Body of pancreas (tissue), 4 donors: ENCODE measurements around the gene CBL. TPM values are rescaled to one million over a fixed set of nuclear protein-coding genes. Genes with fewer than 3 reads are reported as not detected.

Source experiments
- ATAC-seq: fragments of 150-250 bp; one replicate; pipeline ENCODE4 v1.9.1; 2016
- DNase-seq, 4 donors: peaks; one replicate each; pipeline ENCODE4 v3.0.0-alpha.2; 2019
- H3K27ac ChIP-seq, 4 donors: fragments of 200-600 bp; sonication (generic); 1 replicate in 3 of 4; 2 replicates in 1 of 4; pipeline versions ENCODE4 v1.5.1 to v1.6.1; 2016 to 2019; ENCODE audit warnings: mild to moderate bottlenecking in 1 of 4, mixed read lengths in 1 of 4, moderate library complexity in 1 of 4
- H3K27me3 ChIP-seq, 2 donors: fragments of 200-600 bp; sonication (generic); one replicate each; pipeline ENCODE4 v1.6.0; 2016; ENCODE audit warnings: mild to moderate bottlenecking in 1 of 2
- H3K36me3 ChIP-seq, 2 donors: fragments of 200-600 bp; sonication (generic); replicated peaks in 1 of 2; 2 replicates each; pipeline ENCODE4 v1.5.1; 2016; ENCODE audit warnings: low read depth in 2 of 2; ENCODE audit not compliant: insufficient read depth in 1 of 2
- H3K4me1 ChIP-seq: fragments of 200-600 bp; sonication (generic); one replicate; pipeline ENCODE4 v1.6.0; 2016
- H3K4me3 ChIP-seq, 2 donors: fragments of 200-600 bp; sonication (generic); 1 replicate in 1 of 2; 2 replicates in 1 of 2; pipeline ENCODE4 v1.5.1; 2016 to 2019
- H3K9me3 ChIP-seq, 3 donors: fragments of 200-600 bp; sonication (generic); 1 replicate in 2 of 3; 2 replicates in 1 of 3; pipeline ENCODE4 v1.5.1; 2016
- POLR2A ChIP-seq, 3 donors: fragments of 450-650 bp; IDR thresholded peaks; one replicate each; pipeline ENCODE4 v1.6.1; 2016; ENCODE audit warnings: antibody characterized with exemption in 3 of 3, mild to moderate bottlenecking in 2 of 3
- WGBS, 2 donors: methylation state at CpG; one replicate each; pipeline ENCODE4 v1.1.5; 2017; 5-methylcytosine and 5-hydroxymethylcytosine counted together
- intact Hi-C: fragments of 100-400 bp; cut with DNase I; formaldehyde crosslinking; loops from one replicate; pipeline ENCODE4 v1.15.1; 2023
- total RNA-seq, 2 donors: library from RNA; depleted of rRNA; stranded (reverse); fragments of >200 nt; gene quantifications; one replicate each; pipeline ENCODE4 v1.1.0, GENCODE V29; 2016
- TF ChIP-seq, protein P1 (sequence below), 7 experiments: fragments of 450-650 bp in 4 of 7; fragments of 200-600 bp in 3 of 7; sonication (generic) in 3 of 7; IDR thresholded peaks; one replicate each; pipeline ENCODE4 v1.5.1; 2016 to 2019; ENCODE audit warnings: antibody characterized with exemption in 7 of 7

Gene CBL
- total RNA-seq, 2 donors from 2014 or later, result 3.0 to 6.5 TPM

DNA sequence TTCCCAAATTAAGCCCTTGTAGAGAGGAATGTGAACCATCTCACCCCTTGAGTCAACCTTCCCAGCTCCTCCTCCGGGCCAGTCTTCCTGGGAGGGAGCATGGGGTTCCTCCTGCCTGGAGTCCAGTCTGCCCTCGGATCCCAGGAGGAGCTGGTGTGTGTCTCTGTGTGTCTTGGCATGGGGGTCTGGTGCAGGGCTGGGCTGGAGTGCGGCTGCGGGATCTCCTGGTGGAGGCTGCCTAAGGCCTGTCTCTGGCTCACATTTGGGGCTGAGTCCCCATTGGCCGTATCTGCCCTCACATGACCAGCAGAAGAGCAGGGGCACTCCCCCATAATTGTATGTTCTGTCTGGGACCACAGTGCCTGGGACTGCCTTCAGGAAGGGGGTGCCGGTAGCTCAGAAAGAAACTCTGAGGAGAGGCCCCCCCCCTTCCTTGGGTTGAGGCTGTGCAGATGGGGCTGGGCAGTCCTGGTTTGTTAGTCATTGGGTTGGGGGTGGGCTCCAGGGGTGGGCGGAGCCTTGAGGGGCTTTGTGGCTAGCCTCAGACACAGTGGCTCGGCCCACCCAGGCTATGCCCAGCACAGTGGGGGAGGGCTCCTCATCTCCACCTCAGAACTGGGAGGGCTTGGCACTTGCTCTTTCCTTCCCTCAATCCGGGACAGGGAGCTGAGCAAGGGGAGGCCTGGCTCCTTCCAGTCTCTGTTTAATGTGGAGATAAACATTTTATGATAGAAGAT is 131.6 kb downstream of the CBL start:
- DNase-seq (no peak), ATAC-seq (no peak)
- 52 to 66% methylated on average over 3 to 9 of the region's 9 CpGs for WGBS, 2 donors
- Histone ChIP-seq H3K9me3 (no peaks in the 10 kb centered on the region), H3K4me3 (no peak overlapping the region), H3K4me1 (peaks cover 56% of the 10 kb centered on the region), H3K36me3 (no peaks in the 10 kb centered on the region), H3K27ac (no peak overlapping the region), H3K27me3 (no peaks in the 10 kb centered on the region)
- TF ChIP-seq POLR2A (IDR thresholded peaks at IDR 0.05), result no peak
- TF ChIP-seq, protein P1, sequence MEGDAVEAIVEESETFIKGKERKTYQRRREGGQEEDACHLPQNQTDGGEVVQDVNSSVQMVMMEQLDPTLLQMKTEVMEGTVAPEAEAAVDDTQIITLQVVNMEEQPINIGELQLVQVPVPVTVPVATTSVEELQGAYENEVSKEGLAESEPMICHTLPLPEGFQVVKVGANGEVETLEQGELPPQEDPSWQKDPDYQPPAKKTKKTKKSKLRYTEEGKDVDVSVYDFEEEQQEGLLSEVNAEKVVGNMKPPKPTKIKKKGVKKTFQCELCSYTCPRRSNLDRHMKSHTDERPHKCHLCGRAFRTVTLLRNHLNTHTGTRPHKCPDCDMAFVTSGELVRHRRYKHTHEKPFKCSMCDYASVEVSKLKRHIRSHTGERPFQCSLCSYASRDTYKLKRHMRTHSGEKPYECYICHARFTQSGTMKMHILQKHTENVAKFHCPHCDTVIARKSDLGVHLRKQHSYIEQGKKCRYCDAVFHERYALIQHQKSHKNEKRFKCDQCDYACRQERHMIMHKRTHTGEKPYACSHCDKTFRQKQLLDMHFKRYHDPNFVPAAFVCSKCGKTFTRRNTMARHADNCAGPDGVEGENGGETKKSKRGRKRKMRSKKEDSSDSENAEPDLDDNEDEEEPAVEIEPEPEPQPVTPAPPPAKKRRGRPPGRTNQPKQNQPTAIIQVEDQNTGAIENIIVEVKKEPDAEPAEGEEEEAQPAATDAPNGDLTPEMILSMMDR (IDR thresholded peaks at IDR 0.05), result no peak
- intact Hi-C loops, result loop anchor here (5.0 kb wide), 1 partner anchor 40 kb away; no protein-coding TSS in a partner anchor

DNA sequence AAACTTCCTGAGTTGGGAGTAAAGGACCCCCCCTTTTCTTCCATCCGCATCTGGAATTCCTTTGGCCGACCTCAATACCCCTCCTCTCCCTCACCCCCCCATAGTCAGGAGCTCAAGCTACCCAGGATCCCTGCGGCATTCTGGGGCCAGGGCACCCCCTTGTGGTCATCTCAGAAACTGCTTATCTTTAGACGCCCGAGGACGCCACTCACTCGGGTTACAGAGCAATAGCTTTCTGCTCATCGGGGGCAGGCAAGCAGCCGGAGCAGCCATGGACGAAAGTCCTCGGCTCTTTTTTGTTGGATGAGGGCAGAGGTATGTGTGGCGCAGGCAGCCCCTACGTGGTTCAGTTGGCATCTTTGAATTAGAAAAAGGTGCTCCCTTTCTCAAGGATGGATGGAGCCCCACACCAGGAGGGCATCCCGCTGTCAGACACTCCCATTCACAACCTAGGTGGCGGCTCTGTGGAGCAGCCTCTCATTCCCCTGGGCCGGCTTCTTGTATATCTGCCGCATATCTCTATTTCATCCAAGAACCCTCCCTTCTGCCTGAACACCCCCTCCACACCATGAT is 132.3 kb downstream of the CBL start:
- intact Hi-C loops, result loop anchor here (5.0 kb wide), 1 partner anchor 39 kb away; no protein-coding TSS in a partner anchor
- DNase-seq, result peak; percentile 68 to 75 (median 72)
- peak; percentile 23 for ATAC-seq
- WGBS, 2 donors, result 16 to 20% methylated on average over 17 of the region's 17 CpGs
- Histone ChIP-seq H3K27me3 (no peaks in the 10 kb centered on the region), H3K9me3 (no peaks in the 10 kb centered on the region), H3K27ac (peak overlapping the region in 1 of 4 donors; percentile 18), H3K36me3 (no peaks in the 10 kb centered on the region), H3K4me3 (no peak overlapping the region), H3K4me1 (peaks cover 56% of the 10 kb centered on the region)
- TF ChIP-seq, protein P1 (IDR thresholded peaks at IDR 0.05), result peak; percentile 55 to 82 (median 74)
- no peak for TF ChIP-seq POLR2A (IDR thresholded peaks at IDR 0.05)

DNA sequence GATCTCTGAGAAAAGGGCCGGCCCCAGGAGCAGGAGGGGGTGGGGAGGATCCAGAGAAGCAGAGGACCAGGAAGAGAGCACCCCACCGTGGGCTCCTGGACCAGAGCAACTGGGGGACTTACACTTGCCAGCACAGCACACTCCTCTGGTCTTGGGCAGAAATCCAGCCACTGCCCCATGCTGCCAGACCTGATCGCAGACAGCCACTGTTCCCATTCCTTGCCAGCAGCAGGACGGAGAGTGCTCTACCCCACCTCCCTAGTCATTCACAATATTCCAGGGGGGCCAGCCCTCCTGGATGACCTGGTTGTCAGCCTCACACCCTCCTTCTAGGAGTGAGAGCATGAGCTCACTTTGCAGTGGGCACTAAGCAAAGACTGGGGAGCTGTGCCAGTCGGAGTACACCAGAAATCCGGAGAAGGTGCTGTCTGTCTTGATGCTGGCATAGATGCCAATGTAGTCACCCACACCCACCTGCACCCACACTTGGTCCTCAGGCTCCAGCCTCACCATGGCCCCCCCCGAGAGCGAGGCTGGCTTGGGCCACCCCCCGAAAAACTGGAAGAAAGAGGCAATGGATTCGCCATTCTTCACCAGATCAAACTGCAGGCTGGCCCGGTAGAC is 132.9 kb downstream of the CBL start:
- peak overlapping the region in 3 of 4 donors; percentile 69 to 85 (median 75) for H3K27ac ChIP-seq
- no peaks in the 10 kb centered on the region for H3K36me3 ChIP-seq
- no peaks in the 10 kb centered on the region for H3K27me3 ChIP-seq
- ATAC-seq (no peak), DNase-seq (peak in 1 of 4 donors; percentile 38)
- no peak overlapping the region for H3K4me3 ChIP-seq
- 64 to 70% methylated on average over 8 to 11 of the region's 11 CpGs for WGBS, 2 donors
- intact Hi-C loops, result loop anchor here (5.0 kb wide), 1 partner anchor 38 kb away; no protein-coding TSS in a partner anchor
- no peaks in the 10 kb centered on the region for H3K9me3 ChIP-seq
- H3K4me1 ChIP-seq, result peaks cover 52% of the 10 kb centered on the region
- TF ChIP-seq, protein P1 (IDR thresholded peaks at IDR 0.05), result no peak
- no peak for TF ChIP-seq POLR2A (IDR thresholded peaks at IDR 0.05)

DNA sequence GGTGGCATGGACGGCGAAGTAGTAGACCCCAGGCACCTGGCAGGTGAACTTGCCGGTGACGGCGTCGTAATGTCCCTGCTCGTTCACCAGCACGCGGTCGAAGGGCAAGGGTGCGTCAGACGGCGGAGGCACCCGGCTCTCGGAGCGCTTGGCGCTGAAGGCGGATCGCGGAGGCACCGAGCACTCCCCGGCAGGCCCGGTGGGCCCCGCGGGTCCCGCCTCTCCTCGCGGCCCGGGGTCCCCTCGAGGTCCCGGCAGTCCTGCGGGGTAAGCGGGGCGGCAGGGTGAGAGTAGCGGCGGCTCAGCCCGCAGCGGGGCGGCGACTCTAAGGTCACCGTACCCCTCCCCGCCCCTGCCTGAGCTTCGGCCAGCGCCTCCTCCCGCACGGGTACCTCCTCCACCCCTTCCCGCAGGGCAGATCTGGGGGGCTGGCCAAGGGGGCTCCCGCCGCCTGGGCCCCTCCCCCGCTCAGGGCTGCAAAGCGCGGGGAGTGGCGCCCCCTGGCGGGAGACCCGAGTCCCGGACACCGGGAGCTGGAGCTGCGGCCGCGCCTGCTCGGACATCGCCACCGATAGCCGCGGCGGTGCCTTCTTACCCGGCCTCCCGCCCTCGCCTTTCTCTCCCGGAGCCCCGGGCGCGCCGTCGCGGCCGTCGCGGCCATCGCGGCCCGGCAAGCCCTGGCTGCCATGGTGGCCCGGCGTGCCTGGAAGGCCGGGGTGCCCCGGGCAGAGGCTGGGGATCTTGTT is 133.6 kb downstream of the CBL start:
- Histone ChIP-seq H3K4me3 (no peak overlapping the region), H3K4me1 (peaks cover 51% of the 10 kb centered on the region), H3K27ac (peak overlapping the region; percentile 69 to 85 (median 77)), H3K27me3 (no peaks in the 10 kb centered on the region), H3K36me3 (no peaks in the 10 kb centered on the region), H3K9me3 (no peaks in the 10 kb centered on the region)
- 11 to 20% methylated on average over 1 to 46 of the region's 86 CpGs for WGBS, 2 donors
- TF ChIP-seq, protein P1 (IDR thresholded peaks at IDR 0.05), result peak; percentile 73 to 92 (median 82)
- peak in 1 of 3 donors; percentile 7 for TF ChIP-seq POLR2A (IDR thresholded peaks at IDR 0.05)
- DNase-seq (peak; percentile 69 to 79 (median 72)), ATAC-seq (peak; percentile 62)
- intact Hi-C loops, result loop anchor here (5.0 kb wide), 1 partner anchor 38 kb away; no protein-coding TSS in a partner anchor
